Activated effector memory CD4-positive, alpha-beta T cell treated with anti-CD3 and anti-CD28 coated beads, Interleukin-2, amount 50 U/mL, for 16 hours (primary cell): ENCODE measurements around the gene DUSP22.
"Not testable (repeated sequence)": the region's sequence is repeated elsewhere in the genome, so short reads cannot be mapped to it uniquely, and the experiment has no call there.

Source experiments
- DNase-seq: peaks from one replicate; pipeline ENCODE4 v3.0.0-alpha.2; 2020

Gene DUSP22

GRCh38 chr6:367891-368630, 75.8 kb downstream of the DUSP22 start:
- no peak for DNase-seq

- no peak for DNase-seq
Measured at GRCh38 chr6:369559-370431, 77.5 kb downstream of the DUSP22 start.

- DNase-seq = no peak
Measured at GRCh38 chr6:370555-370954, 78.3 kb downstream of the DUSP22 start.

GRCh38 chr6:371851-372250, 79.6 kb downstream of the DUSP22 start:
- DNase-seq = not testable (repeated sequence)

- DNase-seq = no peak
Measured at GRCh38 chr6:372336-372911, 80.1 kb downstream of the DUSP22 start.

- DNase-seq = no peak
Measured at GRCh38 chr6:373031-373430, 80.7 kb downstream of the DUSP22 start.

- DNase-seq = no peak
Measured at GRCh38 chr6:373773-374724, 81.8 kb downstream of the DUSP22 start.

- no peak for DNase-seq
Measured at GRCh38 chr6:374956-375355, 82.7 kb downstream of the DUSP22 start.

- no peak for DNase-seq
Measured at GRCh38 chr6:376827-377640, 84.7 kb downstream of the DUSP22 start.

GRCh38 chr6:377641-378020, 85.3 kb downstream of the DUSP22 start:
- DNase-seq = not testable (repeated sequence)

- DNase-seq = no peak
Measured at GRCh38 chr6:378090-378957, 86.0 kb downstream of the DUSP22 start.

GRCh38 chr6:378958-379409, 86.7 kb downstream of the DUSP22 start:
- no peak for DNase-seq

GRCh38 chr6:379410-380181, 87.3 kb downstream of the DUSP22 start:
- no peak for DNase-seq

GRCh38 chr6:380234-381218, 88.2 kb downstream of the DUSP22 start:
- DNase-seq = no peak

GRCh38 chr6:381742-382461, 89.6 kb downstream of the DUSP22 start:
- DNase-seq = no peak

GRCh38 chr6:382883-383810, 90.9 kb downstream of the DUSP22 start:
- no peak for DNase-seq

- no peak for DNase-seq
Measured at GRCh38 chr6:383856-384255, 91.6 kb downstream of the DUSP22 start.
